ENCODE data around the gene SLC44A3.

DNA sequence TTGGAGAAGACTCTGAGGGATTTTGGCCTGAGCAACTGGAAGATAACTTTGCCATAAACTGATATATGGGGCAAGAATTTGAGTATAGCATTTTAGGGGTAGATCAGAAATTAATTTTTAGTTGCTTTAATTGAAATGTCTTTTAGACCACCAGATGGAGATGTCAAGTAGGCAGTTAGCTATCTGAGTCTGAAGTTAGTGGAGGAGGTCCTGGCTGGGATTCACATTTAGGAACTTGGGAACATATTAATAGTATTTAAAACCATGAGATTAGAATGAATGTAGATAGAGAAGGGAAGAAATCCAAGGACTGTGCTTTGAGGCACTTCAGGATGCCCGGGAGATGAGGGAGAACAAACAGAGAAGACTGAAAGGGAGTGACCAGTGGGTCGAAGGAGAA is 32.6 kb downstream of the SLC44A3 start:
- TF ChIP-seq, protein P1, sequence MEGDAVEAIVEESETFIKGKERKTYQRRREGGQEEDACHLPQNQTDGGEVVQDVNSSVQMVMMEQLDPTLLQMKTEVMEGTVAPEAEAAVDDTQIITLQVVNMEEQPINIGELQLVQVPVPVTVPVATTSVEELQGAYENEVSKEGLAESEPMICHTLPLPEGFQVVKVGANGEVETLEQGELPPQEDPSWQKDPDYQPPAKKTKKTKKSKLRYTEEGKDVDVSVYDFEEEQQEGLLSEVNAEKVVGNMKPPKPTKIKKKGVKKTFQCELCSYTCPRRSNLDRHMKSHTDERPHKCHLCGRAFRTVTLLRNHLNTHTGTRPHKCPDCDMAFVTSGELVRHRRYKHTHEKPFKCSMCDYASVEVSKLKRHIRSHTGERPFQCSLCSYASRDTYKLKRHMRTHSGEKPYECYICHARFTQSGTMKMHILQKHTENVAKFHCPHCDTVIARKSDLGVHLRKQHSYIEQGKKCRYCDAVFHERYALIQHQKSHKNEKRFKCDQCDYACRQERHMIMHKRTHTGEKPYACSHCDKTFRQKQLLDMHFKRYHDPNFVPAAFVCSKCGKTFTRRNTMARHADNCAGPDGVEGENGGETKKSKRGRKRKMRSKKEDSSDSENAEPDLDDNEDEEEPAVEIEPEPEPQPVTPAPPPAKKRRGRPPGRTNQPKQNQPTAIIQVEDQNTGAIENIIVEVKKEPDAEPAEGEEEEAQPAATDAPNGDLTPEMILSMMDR (IDR thresholded peaks at IDR 0.05) = no peak
- TF ChIP-seq POLR2AphosphoS5 (IDR thresholded peaks at IDR 0.05) = no peak
- TF ChIP-seq EP300 (IDR thresholded peaks at IDR 0.05) = no peak
